GM23248 (cell line): ENCODE data around the gene HMCN1.

Experiments used
- EZH2 ChIP-seq: fragments of 200-600 bp; sonication (generic); IDR thresholded peaks from 2 replicates; pipeline ENCODE4 v1.6.1; 2018; ENCODE audit warnings: antibody characterized with exemption, mild to moderate bottlenecking; ENCODE audit not compliant: insufficient read depth, poor library complexity, severe bottlenecking
- EZH2phosphoT487 ChIP-seq: fragments of 200-600 bp; sonication (generic); IDR thresholded peaks from 2 replicates; pipeline ENCODE4 v1.6.1; 2018; ENCODE audit warnings: antibody characterized with exemption, moderate library complexity, mild to moderate bottlenecking, low read depth; ENCODE audit not compliant: insufficient read depth

DNA sequence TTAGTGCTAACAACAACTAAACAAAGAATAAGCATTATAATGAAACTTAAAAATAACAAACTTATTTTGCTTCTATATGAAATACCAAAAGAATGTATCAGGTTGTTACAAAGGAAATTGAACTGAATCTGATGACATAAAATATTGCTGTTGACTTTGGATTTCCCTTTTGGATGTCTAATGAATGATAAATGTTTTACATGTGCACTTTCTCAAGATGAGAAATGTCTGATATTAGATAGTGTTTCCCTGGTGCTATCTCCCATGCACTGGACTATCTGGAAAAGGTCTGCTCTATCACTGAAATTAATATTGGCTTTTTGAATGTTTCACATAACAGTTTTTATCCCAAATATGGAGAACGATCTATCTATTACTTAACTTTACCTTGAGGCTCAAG lies 179.9 kb downstream of the HMCN1 start:
- TF ChIP-seq EZH2 (no peak), EZH2phosphoT487 (no peak)
